Osteocyte (in vitro differentiated cells): ENCODE results near the gene NEB. TPM values are rescaled to one million over a fixed set of nuclear protein-coding genes. Genes with fewer than 3 reads are reported as not detected.

Experiments
- DNase-seq: peaks from one replicate; pipeline ENCODE4 v3.0.0; 2021; ENCODE audit warnings: mixed read lengths; ENCODE audit not compliant: unreplicated experiment; ENCODE audit errors: extremely low spot score
- H3K27ac Mint-ChIP-seq: one replicate; pipeline ENCODE4 v1.8.0; 2021; ENCODE audit warnings: mild to moderate bottlenecking, mixed read lengths; ENCODE audit not compliant: unreplicated experiment
- H3K27me3 Mint-ChIP-seq: one replicate; pipeline ENCODE4 v1.8.0; 2021; ENCODE audit warnings: mixed read lengths; ENCODE audit not compliant: unreplicated experiment
- H3K36me3 Mint-ChIP-seq: one replicate; pipeline ENCODE4 v1.8.0; 2021; ENCODE audit warnings: mixed read lengths; ENCODE audit not compliant: unreplicated experiment
- H3K4me1 Mint-ChIP-seq: one replicate; pipeline ENCODE4 v1.8.0; 2021; ENCODE audit warnings: mixed read lengths; ENCODE audit not compliant: unreplicated experiment
- H3K4me3 Mint-ChIP-seq: one replicate; pipeline ENCODE4 v1.8.0; 2021; ENCODE audit warnings: mild to moderate bottlenecking, moderate library complexity, mixed read lengths; ENCODE audit not compliant: unreplicated experiment
- H3K9me3 Mint-ChIP-seq: one replicate; pipeline ENCODE4 v1.8.0; 2021; ENCODE audit warnings: mixed read lengths; ENCODE audit not compliant: unreplicated experiment
- CTCF ChIP-seq: fragments of 200-600 bp; sonication (generic); IDR thresholded peaks from 2 replicates; pipeline ENCODE4 v1.5.0; 2021; ENCODE audit warnings: antibody characterized with exemption, mild to moderate bottlenecking, moderate library complexity
- total RNA-seq: library from RNA; stranded (reverse); gene quantifications from 2 replicates; pipeline ENCODE4 v1.2.1, GENCODE V29; 2021

Gene NEB
- total RNA-seq, 1 donor from 2014 or later = 0.40 TPM

- TF ChIP-seq CTCF = no peak
- no peak for DNase-seq
- Mint-ChIP-seq H3K27ac (no peak overlapping the region), H3K27me3 (peaks cover 46% of the 10 kb centered on the region), H3K9me3 (no peaks in the 10 kb centered on the region), H3K36me3 (no peaks in the 10 kb centered on the region), H3K4me1 (no peaks in the 10 kb centered on the region), H3K4me3 (no peak overlapping the region)
Measured at GRCh38 chr2:151682459-151683003, 51.7 kb downstream of the NEB start.

- Mint-ChIP-seq H3K36me3 (no peaks in the 10 kb centered on the region), H3K27ac (no peak overlapping the region)
Measured at GRCh38 chr2:151681051-151681450, 53.2 kb downstream of the NEB start.

GRCh38 chr2:151679994-151680393 is 54.3 kb downstream of the NEB start:
- no peaks in the 10 kb centered on the region for H3K4me1 Mint-ChIP-seq
- peaks cover 57% of the 10 kb centered on the region for H3K27me3 Mint-ChIP-seq
- no peak for TF ChIP-seq CTCF
- DNase-seq = no peak
- H3K4me3 Mint-ChIP-seq = no peak overlapping the region
- H3K27ac Mint-ChIP-seq = no peak overlapping the region
- no peaks in the 10 kb centered on the region for H3K9me3 Mint-ChIP-seq
- no peaks in the 10 kb centered on the region for H3K36me3 Mint-ChIP-seq

More at GRCh38 chr2:151681051-151681450, 53.2 kb downstream of the NEB start:
- Mint-ChIP-seq H3K27me3 (peaks cover 52% of the 10 kb centered on the region), H3K9me3 (no peaks in the 10 kb centered on the region), H3K4me3 (no peak overlapping the region), H3K4me1 (no peaks in the 10 kb centered on the region)
- DNase-seq = no peak
- no peak for TF ChIP-seq CTCF

GRCh38 chr2:151678849-151679248 is 55.4 kb downstream of the NEB start:
- H3K36me3 Mint-ChIP-seq = no peaks in the 10 kb centered on the region
- no peak for DNase-seq
- no peaks in the 10 kb centered on the region for H3K9me3 Mint-ChIP-seq
- no peak for TF ChIP-seq CTCF
- peaks cover 61% of the 10 kb centered on the region for H3K27me3 Mint-ChIP-seq
- no peaks in the 10 kb centered on the region for H3K4me1 Mint-ChIP-seq
- no peak overlapping the region for H3K27ac Mint-ChIP-seq
- no peak overlapping the region for H3K4me3 Mint-ChIP-seq

- Mint-ChIP-seq H3K4me1 (no peaks in the 10 kb centered on the region), H3K27me3 (peaks cover 32% of the 10 kb centered on the region), H3K9me3 (no peaks in the 10 kb centered on the region), H3K36me3 (no peaks in the 10 kb centered on the region), H3K4me3 (no peak overlapping the region), H3K27ac (no peak overlapping the region)
- no peak for TF ChIP-seq CTCF
- DNase-seq = no peak
Measured at GRCh38 chr2:151673016-151673415, 61.3 kb downstream of the NEB start.
